CD4-positive, alpha-beta T cell treated with Interleukin-4 for 4 hours (primary cell): ENCODE measurements around the gene JAZF1.

Experiments used
- DNase-seq: peaks from one replicate; pipeline ENCODE4 v3.0.0-alpha.2; 2020

JAZF1 gene

GRCh38 chr7:27795977-27796376 lies 384.6 kb downstream of the JAZF1 start:
- DNase-seq = no peak

GRCh38 chr7:27793780-27794179 lies 386.8 kb downstream of the JAZF1 start:
- DNase-seq = no peak

DNA sequence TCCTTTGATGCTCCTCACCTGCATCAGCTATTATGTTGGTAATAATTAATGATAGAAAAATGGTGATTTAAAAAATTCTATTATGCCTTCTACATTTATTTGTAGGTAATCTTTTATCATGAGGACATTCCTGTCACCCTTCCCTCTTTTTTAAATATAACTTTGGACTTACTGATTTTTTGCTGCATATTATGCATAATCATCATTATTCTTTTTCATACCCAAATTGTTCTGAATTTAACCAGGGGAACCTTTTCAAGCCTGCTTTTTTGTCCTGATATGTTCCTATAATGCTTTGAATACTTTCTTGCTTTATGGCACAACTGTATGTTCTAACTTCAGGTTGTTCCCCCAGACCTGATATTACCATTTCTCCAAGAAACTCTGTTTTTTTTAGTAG lies 392.2 kb downstream of the JAZF1 start:
- DNase-seq = no peak

DNA sequence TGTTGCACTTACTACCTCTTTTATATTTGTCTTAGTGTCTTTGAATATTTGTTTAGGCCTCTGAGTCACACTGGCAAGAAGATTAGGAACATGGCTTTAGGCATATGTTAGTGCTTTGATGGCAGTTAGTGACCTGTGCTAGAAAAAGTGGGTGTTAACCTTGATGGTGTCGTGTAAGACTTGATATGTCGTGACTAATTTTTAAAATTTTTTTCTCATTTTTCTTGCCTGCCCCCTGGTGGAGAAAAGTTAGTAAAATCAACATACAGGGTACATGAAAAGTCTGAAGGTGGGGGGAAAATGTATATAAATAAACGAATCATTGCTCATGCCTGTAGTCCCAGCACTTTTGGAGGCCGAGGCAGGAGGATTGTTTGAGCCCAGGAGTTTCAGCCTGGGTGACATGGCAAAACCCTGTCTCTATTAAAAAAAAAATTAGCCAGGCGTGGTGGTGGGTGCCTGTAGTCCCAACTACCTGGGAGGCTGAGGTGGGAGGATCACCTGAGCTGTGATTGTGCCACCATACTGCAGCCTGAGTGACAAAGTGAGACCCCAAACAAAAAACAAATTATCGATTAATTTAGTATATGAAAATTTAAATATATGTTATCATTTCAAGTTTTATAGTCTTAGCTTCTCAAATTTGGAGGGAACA lies 396.1 kb downstream of the JAZF1 start:
- DNase-seq = peak; percentile 58

DNA sequence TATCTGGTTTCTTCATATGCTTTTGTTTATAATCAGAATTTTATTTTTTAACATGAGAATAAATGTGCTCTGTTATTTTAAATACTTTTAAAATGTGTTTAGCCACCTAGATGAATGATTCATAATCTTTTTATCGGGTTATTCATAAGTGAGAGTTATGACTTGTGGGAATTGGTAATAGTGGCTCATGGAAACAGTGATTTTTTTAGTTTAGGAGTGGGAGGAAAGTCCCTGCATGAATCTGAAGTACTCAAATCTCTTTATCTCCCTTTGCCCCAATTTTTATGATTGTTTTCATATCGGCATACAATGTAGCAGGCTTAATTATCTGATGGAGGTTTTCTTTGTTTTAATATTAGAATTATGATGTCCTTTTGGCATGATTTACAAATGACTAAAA lies 397.7 kb downstream of the JAZF1 start:
- DNase-seq = no peak

DNA sequence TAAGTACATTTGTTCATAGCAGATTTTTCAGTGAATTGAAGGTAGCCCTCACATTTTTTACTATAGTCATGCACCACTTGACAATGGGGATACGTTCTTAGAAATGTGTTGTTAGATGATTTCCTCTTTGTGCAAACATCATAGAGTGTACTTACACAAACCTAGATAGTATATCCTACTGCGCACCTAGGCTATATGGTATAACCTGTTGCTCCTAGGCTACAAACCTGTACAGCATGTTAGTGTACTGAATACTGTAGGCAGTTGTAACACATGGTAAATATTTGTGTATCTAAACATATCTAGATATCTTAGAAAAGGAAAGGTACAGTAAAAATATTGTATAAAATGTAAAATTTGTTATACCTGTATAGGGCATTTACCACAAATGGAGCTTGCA lies 399.4 kb downstream of the JAZF1 start:
- DNase-seq = no peak
